NCI-H2107 treated with DMSO at 0.1 percent for 48 hours (cell line): ENCODE results near the gene LNX1.

Source experiments
- DNase-seq: peaks from one replicate; lab custom pipeline; 2025; ENCODE audit not compliant: unreplicated experiment; lab: John Stamatoyannopoulos, UW

LNX1 gene

DNA sequence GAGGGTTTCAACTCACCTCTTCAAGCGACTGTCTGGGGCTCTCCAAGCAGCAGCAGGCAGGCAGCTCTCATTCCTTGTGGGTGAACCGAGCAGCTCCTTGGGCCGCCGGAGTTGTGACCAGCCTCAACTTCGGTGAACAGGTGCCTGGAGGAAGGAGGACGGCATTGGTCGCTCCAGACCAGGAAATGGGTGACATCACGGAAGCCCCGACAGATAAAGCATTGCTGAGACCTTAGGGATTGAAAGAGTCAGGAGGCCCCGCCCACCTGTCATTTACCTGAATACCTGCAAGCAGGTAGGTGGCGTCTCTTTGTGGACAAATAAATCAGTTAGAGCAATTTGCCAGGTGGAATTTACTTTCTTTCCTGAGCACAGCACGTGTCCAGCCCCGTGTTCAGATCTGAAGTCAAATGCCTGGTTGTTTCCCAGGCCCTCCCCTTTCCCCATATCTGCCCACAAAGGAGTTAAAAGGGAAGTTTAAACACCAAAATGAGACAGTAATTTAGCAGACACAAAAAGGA, at the start of gene LNX1:
Gene LNX1 (minus strand): TSS at position 115 of the 521 bp plus-strand sequence. CDS start 17,484 bp downstream, outside the sequence.
- no peak for DNase-seq

- peak; percentile 68 for DNase-seq
These were observed 49.5 kb upstream of the LNX1 start for GRCh38 chr4:53640576-53641453.

- no peak for DNase-seq
These were observed 47.6 kb upstream of the LNX1 start for GRCh38 chr4:53638919-53639318.

DNA sequence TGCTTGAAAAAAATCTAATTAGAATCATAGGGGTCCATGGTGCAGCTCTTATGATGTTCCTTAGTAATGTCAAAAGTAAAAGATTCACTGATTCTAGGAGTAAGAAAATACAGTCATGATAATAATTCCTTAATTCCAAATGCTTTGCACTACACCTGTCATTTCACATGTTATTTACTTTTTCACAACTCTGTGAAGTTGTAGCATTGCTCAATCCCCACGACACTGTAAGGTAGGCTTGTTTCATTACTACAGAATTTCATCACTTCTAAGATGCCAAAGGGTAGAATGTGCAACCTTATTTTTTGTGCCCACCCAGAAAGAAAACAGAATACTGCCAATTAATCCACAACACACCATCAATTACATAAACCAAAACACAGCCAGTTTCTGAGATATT, 46.1 kb upstream of the LNX1 start:
- DNase-seq = no peak

DNA sequence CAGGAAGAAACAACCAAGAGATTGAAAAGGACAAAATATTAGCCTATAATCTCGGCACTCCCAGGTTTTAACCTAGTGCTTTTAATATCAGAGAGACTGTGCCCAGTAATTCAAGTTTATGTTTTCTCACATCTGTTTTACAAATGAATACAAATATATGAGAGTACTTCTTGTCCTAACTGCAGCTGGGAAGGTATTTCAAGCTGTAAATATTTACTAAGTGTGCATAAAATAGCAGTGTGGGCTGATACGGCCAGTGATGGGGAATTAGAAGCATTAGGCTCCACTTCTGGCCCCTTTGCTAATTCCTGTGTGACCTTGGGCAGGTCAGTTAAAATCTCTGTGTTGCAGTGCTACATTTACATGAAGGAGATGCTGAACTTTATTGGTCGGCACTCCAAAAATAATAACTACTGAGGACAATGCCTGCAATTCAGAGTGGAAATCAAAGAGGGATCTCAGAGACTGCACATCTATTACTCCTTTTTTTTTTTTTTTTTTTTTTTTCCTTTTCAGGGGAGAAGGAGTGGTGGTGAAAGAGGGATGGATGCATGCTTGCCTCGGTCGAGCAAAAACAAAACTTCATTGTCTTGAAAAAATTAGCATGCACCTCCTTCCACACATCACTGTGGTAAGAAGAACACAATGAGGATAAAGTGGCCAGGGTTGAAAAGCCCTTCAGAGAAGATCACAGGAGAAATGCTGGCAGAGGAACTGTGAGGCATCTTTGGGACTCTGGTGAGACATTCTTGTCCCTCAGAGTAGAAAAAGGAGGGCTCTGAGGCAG, 44.6 kb upstream of the LNX1 start:
- no peak for DNase-seq

GRCh38 chr4:53633608-53634007, 42.3 kb upstream of the LNX1 start:
- DNase-seq = no peak

DNA sequence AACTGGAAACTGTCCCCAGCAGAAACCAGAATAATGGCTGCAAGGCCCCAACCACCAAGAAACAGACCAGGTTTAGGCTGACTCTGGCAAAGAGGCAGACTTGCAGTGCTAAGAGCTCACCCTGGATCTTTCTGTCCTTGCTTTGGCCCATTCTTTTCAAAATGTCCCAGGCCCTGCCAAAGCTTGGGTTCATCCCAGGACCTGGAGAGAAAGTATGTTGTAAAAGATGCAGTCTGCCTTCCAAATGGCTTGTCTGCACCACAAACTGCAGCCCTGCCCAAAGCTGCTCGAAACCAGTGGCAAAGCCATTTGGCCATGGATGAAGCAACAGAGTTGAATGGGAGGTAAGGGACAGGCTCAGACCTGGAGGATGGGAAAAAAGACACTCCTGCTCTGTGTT, 38.0 kb upstream of the LNX1 start:
- DNase-seq = no peak

DNA sequence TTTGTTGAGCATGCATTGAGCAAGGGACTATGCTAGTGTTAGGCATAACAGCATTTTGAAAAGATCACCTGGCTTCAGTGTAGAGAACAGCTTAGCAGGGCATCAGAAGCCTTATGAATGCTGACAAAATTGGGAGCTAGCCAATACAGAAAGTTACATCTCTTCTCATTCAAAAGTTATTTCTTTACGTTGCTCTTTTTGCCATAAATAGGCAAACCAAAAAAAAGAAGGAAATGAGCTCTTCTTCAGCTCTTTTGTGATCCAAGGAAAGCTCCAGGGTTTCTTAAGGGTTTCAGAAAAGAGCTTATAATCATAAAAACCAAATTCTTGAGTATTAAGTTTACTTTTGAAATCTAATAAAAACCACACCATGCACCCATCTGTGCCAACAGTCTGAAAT, 35.2 kb upstream of the LNX1 start:
- no peak for DNase-seq

GRCh38 chr4:53625888-53626287, 34.6 kb upstream of the LNX1 start:
- DNase-seq = no peak

- DNase-seq = no peak
These were observed 31.5 kb upstream of the LNX1 start for GRCh38 chr4:53622739-53623151.

DNA sequence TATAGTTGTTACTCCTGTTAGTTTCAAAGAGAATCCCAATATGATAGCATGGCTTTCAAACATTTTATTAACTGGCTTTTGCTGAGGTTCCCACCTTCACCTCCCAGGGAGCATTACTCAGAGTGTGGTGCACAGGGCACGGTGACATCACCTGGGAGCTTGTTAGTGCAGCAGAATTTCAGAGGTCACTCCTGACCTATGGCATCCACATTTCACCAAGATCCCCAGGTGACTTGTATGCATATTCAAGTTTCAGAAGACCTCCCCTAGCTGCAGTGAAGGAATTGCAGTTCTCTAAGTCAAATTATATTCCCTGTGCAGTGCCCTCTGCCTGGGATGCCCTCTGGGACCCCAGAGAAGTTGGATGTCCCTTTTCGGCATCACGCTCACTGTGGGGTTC, 29.7 kb upstream of the LNX1 start:
- DNase-seq = no peak

DNA sequence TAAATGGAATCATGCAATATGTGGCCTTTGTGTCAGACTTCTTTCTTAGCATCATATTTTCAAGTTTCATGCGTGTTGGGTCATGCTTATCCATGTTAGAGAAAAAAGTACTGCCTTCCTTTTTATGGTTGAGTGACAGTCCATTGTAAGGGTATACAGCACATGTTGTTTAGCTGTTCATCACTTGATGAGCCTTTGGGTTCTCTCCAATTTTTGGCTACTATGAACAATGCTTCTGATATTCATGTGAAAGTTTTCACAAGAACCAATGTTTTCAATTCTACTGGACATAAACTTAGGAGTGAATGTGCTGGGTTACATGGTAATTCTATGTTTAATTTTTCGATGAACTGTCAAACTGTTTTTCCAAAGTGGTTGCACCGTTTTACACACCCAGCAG, 28.1 kb upstream of the LNX1 start:
- DNase-seq = no peak

GRCh38 chr4:53618321-53618720, 27.0 kb upstream of the LNX1 start:
- no peak for DNase-seq

DNA sequence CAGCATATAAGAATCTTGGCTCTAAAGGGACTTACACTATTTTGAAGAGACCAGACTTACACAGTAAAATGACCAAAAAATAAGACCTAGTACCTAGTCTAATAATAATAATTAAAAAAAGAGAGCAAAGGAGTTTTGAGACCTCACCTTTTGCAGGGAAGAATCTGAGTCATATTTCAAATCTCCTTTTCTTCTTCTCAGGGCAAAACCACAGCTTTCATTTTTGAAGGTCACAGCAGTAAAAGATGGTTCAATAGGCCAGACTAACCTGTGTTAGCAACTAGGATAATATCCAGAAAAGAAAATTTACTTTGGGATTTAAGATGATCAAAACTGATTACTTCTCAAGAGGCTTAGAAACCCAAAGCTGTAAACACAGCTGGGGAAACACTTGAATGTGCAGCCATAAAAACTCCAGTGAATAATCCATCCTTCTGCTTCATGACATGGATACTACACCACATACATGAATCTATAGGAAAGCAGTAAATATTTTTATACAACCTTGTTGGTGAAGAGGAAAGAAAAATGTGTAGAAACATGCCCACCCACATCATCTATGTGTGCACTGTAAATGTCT, 25.9 kb upstream of the LNX1 start:
- DNase-seq = no peak

- DNase-seq = no peak
These were observed 24.9 kb upstream of the LNX1 start for GRCh38 chr4:53616219-53616618.

GRCh38 chr4:53614591-53614990, 23.3 kb upstream of the LNX1 start:
- DNase-seq = no peak

DNA sequence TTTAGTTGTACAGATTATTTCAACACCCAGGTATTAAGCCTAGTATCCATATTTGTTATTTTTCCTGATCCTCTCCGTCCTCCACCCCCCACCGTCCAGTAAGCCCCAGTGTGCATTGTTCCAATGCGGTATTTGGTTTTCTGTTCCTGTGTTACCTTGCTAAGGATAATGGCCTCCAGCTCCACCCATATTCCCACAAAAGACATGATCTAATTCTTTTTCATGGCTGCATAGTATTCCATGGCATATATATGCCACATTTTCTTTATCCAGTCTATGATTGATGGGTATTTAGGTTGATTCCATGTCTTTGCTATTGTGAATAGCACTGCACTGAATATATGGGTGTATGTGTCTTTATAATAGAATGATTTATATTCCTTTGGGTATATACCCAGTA, 22.1 kb upstream of the LNX1 start:
- no peak for DNase-seq

DNA sequence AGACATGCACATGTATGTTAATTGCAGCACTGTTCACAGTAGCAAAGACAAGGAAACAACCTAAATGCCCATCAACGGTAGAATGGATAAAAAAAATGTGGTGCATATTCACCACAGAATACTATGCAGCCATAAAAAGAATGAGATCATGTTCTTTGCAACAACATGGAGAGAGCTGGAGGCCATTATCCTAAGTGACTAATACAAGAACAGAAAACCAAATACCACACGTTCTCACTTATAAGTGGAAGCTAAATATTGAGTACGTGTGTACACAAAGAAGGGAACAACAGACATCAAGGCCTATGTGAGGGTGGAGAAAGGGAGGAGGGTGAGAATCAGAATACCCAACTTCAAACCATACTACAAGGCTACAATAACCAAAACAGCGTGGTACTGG, 17.4 kb upstream of the LNX1 start:
- DNase-seq = no peak

- no peak for DNase-seq
These were observed 17.0 kb upstream of the LNX1 start for GRCh38 chr4:53608242-53608641.

GRCh38 chr4:53605783-53606182, 14.5 kb upstream of the LNX1 start:
- DNase-seq = no peak

GRCh38 chr4:53602390-53602789, 11.1 kb upstream of the LNX1 start:
- DNase-seq = no peak
